GM12878 (cell line): ENCODE measurements around the gene THOC6. TPM values are rescaled to one million over a fixed set of nuclear protein-coding genes. Genes with fewer than 3 reads are reported as not detected.
A peak's percentile ranks its signal among the peaks of the same experiment; 100 is the strongest.

Source experiments
- BMI1 ChIP-seq: fragments of 450-650 bp; IDR thresholded peaks from 2 replicates; pipeline ENCODE4 v1.6.1; 2016; ENCODE audit warnings: mild to moderate bottlenecking, moderate library complexity, borderline replicate concordance
- CBFB ChIP-seq: IDR thresholded peaks from 2 replicates; pipeline ENCODE4 v1.6.1; 2016; ENCODE audit warnings: antibody characterized with exemption, low read depth
- CHD2 ChIP-seq: IDR thresholded peaks from 2 replicates; pipeline ENCODE4 v1.6.1; 2011; ENCODE audit warnings: low read depth, low read length, improper control_type of control experiment, borderline replicate concordance
- HDGF ChIP-seq: fragments of 450-650 bp; IDR thresholded peaks from 2 replicates; pipeline ENCODE4 v1.6.1; 2016; ENCODE audit warnings: antibody characterized with exemption
- IRF4 ChIP-seq: IDR thresholded peaks from 2 replicates; pipeline ENCODE4 v1.6.1; 2011; ENCODE audit warnings: low read depth, low read length
- MXI1 ChIP-seq: fragments of 150-350 bp; IDR thresholded peaks from 2 replicates; pipeline ENCODE4 v1.6.1; 2011; ENCODE audit warnings: low read depth, mild to moderate bottlenecking, inconsistent platforms, low read length, improper control_type of control experiment
- NFYA ChIP-seq: IDR thresholded peaks from 2 replicates; pipeline ENCODE4 v1.6.1; 2011; ENCODE audit warnings: low read depth, mild to moderate bottlenecking, low read length, improper control_type of control experiment, borderline replicate concordance
- PML ChIP-seq: IDR thresholded peaks from 2 replicates; pipeline ENCODE4 v1.6.1; 2012; ENCODE audit warnings: low read length, inconsistent platforms
- POLR2A ChIP-seq: IDR thresholded peaks from 2 replicates; pipeline ENCODE4 v1.6.1; 2011; ENCODE audit warnings: low read depth, mild to moderate bottlenecking, low read length
- POLR2AphosphoS2 ChIP-seq: IDR thresholded peaks from 2 replicates; pipeline ENCODE4 v1.6.1; 2011; ENCODE audit warnings: low read depth, mild to moderate bottlenecking, low read length, improper control_type of control experiment, moderate library complexity
- SREBF2 ChIP-seq: IDR thresholded peaks from 2 replicates; pipeline ENCODE4 v1.6.1; 2012; ENCODE audit warnings: mild to moderate bottlenecking, low read length
- STAT1 ChIP-seq: fragments of 450-650 bp; conservative IDR thresholded peaks from 2 replicates; pipeline ENCODE4 v1.6.1; 2014; ENCODE audit warnings: antibody characterized with exemption, mild to moderate bottlenecking
- SUPT20H ChIP-seq: IDR thresholded peaks from 2 replicates; pipeline ENCODE4 v1.6.1; 2011; ENCODE audit warnings: low read depth, mild to moderate bottlenecking, low read length, moderate library complexity, borderline replicate concordance; ENCODE audit not compliant: control insufficient read depth
- YY1 ChIP-seq: IDR thresholded peaks from 2 replicates; pipeline ENCODE4 v1.6.1; 2011; ENCODE audit warnings: low read depth, mild to moderate bottlenecking, low read length
- ZBTB33 ChIP-seq: fragments of 450-650 bp; IDR thresholded peaks from 2 replicates; pipeline ENCODE4 v1.6.1; 2017; ENCODE audit warnings: mild to moderate bottlenecking
- ZNF622 ChIP-seq: fragments of 450-650 bp; IDR thresholded peaks from 2 replicates; pipeline ENCODE4 v1.6.1; 2017; ENCODE audit warnings: mild to moderate bottlenecking, inconsistent platforms
- ZSCAN29 ChIP-seq: fragments of 450-650 bp; IDR thresholded peaks from 2 replicates; pipeline ENCODE4 v1.6.1; 2017; ENCODE audit warnings: mild to moderate bottlenecking, moderate library complexity
- ZZZ3 ChIP-seq: IDR thresholded peaks from 2 replicates; pipeline ENCODE4 v1.6.1; 2011; ENCODE audit warnings: low read depth; ENCODE audit not compliant: control insufficient read depth, insufficient read length
- polyA plus RNA-seq, 11 experiments: library from polyadenylated mRNA; depleted of rRNA in 4 of 11; unstranded in 6 of 11; stranded (reverse) in 5 of 11; fragments of >200 nt; fragmentation: Nextera tagmentation in 4 of 11; fragmentation: Illumina TruSeq in 1 of 11; extraction: Ambion mirVana in 4 of 11; extraction: Trizol in 1 of 11; gene quantifications; 1 replicate in 1 of 11; 2 replicates in 10 of 11; pipeline versions ENCODE4 v1.2.1 to v1.2.3, GENCODE V29; 2011 to 2016; ENCODE audit warnings: inconsistent platforms in 2 of 11, missing spikeins in 2 of 11, low read depth in 1 of 11
- total RNA-seq, 4 experiments: library from RNA; depleted of rRNA in 3 of 4; stranded (reverse); fragments of >200 nt in 3 of 4; fragmentation: Illumina TruSeq in 1 of 4; extraction: Trizol in 1 of 4; gene quantifications; 2 replicates each; pipeline versions ENCODE4 v1.2.1 to v1.2.3, GENCODE V29; 2013 to 2021
- TF ChIP-seq, protein P1 (sequence below): fragments of 150-350 bp; IDR thresholded peaks from 2 replicates; pipeline ENCODE4 v1.6.1; 2016; ENCODE audit warnings: low read depth, low read length
- TF ChIP-seq, protein P2 (sequence below): fragments of 450-650 bp; IDR thresholded peaks from 2 replicates; pipeline ENCODE4 v1.6.1; 2017; ENCODE audit warnings: low read depth, mild to moderate bottlenecking, moderate library complexity
- TF ChIP-seq, protein P3 (sequence below): fragments of 450-650 bp; IDR thresholded peaks from 2 replicates; pipeline ENCODE4 v1.6.1; 2017; ENCODE audit warnings: mild to moderate bottlenecking, moderate library complexity

The THOC6 gene
- total and polyA plus RNA-seq, 10 of the 15 experiments (the other 5 are each of a cell fraction or from before 2014, with no cell fraction given) = 1.0 to 54.4 (median 27.9) TPM

GRCh38 chr16:3074860-3075522, 51.2 kb downstream of the THOC6 start (continued):
- TF ChIP-seq, protein P1, sequence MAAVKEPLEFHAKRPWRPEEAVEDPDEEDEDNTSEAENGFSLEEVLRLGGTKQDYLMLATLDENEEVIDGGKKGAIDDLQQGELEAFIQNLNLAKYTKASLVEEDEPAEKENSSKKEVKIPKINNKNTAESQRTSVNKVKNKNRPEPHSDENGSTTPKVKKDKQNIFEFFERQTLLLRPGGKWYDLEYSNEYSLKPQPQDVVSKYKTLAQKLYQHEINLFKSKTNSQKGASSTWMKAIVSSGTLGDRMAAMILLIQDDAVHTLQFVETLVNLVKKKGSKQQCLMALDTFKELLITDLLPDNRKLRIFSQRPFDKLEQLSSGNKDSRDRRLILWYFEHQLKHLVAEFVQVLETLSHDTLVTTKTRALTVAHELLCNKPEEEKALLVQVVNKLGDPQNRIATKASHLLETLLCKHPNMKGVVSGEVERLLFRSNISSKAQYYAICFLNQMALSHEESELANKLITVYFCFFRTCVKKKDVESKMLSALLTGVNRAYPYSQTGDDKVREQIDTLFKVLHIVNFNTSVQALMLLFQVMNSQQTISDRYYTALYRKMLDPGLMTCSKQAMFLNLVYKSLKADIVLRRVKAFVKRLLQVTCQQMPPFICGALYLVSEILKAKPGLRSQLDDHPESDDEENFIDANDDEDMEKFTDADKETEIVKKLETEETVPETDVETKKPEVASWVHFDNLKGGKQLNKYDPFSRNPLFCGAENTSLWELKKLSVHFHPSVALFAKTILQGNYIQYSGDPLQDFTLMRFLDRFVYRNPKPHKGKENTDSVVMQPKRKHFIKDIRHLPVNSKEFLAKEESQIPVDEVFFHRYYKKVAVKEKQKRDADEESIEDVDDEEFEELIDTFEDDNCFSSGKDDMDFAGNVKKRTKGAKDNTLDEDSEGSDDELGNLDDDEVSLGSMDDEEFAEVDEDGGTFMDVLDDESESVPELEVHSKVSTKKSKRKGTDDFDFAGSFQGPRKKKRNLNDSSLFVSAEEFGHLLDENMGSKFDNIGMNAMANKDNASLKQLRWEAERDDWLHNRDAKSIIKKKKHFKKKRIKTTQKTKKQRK = no peak
- TF ChIP-seq HDGF (peak; percentile 25; the same call in 1 of the 2 replicates), POLR2A (peak; percentile 64), NFYA (no peak), YY1 (peak; percentile 21; the same call in 1 of the 2 replicates), ZZZ3 (no peak), ZNF622 (no peak), MXI1 (no peak), CBFB (peak; percentile 77; the same call in 1 of the 2 replicates), BMI1 (no peak), SREBF2 (no peak), CHD2 (peak; percentile 82; the same call in 1 of the 2 replicates), ZSCAN29 (no peak), STAT1 (no peak), SUPT20H (no peak), PML (no peak), POLR2AphosphoS2 (no peak), IRF4 (0 out of 2 replicates have a peak, but pooled peaks have one; percentile 33), ZBTB33 (no peak)
- TF ChIP-seq, protein P2, sequence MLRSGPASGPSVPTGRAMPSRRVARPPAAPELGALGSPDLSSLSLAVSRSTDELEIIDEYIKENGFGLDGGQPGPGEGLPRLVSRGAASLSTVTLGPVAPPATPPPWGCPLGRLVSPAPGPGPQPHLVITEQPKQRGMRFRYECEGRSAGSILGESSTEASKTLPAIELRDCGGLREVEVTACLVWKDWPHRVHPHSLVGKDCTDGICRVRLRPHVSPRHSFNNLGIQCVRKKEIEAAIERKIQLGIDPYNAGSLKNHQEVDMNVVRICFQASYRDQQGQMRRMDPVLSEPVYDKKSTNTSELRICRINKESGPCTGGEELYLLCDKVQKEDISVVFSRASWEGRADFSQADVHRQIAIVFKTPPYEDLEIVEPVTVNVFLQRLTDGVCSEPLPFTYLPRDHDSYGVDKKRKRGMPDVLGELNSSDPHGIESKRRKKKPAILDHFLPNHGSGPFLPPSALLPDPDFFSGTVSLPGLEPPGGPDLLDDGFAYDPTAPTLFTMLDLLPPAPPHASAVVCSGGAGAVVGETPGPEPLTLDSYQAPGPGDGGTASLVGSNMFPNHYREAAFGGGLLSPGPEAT = peak; percentile 59; the same call in 1 of the 2 replicates
- TF ChIP-seq, protein P3, sequence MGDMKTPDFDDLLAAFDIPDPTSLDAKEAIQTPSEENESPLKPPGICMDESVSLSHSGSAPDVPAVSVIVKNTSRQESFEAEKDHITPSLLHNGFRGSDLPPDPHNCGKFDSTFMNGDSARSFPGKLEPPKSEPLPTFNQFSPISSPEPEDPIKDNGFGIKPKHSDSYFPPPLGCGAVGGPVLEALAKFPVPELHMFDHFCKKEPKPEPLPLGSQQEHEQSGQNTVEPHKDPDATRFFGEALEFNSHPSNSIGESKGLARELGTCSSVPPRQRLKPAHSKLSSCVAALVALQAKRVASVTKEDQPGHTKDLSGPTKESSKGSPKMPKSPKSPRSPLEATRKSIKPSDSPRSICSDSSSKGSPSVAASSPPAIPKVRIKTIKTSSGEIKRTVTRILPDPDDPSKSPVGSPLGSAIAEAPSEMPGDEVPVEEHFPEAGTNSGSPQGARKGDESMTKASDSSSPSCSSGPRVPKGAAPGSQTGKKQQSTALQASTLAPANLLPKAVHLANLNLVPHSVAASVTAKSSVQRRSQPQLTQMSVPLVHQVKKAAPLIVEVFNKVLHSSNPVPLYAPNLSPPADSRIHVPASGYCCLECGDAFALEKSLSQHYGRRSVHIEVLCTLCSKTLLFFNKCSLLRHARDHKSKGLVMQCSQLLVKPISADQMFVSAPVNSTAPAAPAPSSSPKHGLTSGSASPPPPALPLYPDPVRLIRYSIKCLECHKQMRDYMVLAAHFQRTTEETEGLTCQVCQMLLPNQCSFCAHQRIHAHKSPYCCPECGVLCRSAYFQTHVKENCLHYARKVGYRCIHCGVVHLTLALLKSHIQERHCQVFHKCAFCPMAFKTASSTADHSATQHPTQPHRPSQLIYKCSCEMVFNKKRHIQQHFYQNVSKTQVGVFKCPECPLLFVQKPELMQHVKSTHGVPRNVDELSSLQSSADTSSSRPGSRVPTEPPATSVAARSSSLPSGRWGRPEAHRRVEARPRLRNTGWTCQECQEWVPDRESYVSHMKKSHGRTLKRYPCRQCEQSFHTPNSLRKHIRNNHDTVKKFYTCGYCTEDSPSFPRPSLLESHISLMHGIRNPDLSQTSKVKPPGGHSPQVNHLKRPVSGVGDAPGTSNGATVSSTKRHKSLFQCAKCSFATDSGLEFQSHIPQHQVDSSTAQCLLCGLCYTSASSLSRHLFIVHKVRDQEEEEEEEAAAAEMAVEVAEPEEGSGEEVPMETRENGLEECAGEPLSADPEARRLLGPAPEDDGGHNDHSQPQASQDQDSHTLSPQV = no peak
